ENCODE measurements around the gene SLC12A8. TPM values are rescaled to one million over a fixed set of nuclear protein-coding genes. Genes with fewer than 3 reads are reported as not detected.

The SLC12A8 gene
- total RNA-seq, 1 donor from 2014 or later: 0.15 TPM

DNA sequence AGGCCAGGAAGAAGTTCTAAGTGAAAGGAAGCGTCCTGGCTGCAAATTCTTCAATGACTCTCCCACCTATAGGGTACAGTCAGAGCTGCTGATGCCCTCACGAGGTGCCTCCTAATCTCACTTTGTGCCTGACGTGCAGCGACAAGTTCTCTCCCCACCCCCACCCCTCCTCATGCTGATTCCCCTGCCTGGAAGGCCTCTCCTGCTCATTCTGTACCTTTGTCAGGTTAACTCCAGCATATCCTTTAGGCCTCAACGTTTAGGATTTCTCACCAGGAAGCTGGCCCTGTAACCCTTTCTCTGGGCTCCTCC is 25.0 kb downstream of the SLC12A8 start:
- intact Hi-C loops (cut with micrococcal nuclease): no loop called here

DNA sequence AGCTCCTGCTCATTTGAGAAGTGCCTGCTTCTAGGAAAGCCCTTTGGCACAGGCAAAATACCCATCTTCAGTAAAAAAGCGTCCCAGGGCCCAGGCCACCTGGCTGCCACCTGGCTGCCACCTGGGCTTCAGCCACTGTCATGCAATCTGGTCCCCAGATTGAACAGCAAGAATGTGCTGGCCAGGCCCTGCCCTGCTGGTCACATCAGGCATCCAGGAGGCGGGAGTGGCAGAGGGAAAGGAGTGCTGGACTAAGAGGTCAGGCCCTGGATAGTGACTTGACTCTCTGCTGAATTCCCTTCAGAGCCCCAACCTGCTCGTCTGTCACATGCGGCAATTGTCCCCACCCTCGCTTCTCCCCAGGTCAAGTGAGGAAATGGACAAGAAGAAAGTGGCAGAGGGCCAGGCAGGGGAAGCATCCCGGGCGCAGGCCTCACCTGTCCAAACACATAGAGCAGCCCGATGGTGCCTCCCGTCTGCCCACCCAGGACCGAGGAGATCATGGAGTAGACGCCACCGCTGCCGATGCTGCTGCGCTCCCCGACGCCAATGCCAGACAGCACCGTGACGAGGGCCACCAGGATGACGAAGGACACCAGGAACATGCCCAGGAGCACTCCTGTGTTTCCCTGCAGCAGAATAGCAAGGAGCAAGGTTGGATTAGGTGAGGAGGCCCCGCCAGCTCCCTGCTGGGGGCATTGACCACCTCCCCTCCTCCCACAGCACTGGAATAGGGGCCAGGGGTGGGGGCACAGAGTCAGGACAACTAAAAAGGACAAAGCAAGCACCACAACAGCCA is 25.5 kb downstream of the SLC12A8 start:
- intact Hi-C loops (cut with micrococcal nuclease): no loop called here

DNA sequence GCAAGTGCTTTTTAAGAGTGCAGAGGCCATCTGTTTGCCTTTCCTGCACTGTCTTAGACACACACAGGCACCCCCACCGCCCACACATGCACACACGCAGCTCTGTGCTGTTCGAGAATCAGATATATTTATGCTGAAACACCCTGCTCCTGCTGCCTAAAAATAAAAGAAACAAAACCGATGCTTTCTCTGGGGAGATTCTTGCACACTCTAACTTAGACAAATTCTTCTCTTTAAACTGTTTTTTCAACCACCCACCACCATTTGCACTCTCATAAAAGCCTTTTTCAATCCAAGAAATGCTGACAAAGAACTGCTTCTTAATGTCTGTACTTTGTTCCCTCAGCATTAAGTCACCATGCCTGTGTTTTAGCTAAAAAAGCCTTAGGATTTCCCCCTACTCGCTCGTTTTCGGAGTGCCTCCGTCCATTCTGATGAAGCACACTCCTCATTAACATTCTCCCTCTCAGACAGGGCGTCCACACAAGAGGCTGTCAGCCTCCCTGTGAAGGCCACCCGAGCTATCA is 26.2 kb downstream of the SLC12A8 start:
- intact Hi-C loops (cut with micrococcal nuclease): no loop called here

DNA sequence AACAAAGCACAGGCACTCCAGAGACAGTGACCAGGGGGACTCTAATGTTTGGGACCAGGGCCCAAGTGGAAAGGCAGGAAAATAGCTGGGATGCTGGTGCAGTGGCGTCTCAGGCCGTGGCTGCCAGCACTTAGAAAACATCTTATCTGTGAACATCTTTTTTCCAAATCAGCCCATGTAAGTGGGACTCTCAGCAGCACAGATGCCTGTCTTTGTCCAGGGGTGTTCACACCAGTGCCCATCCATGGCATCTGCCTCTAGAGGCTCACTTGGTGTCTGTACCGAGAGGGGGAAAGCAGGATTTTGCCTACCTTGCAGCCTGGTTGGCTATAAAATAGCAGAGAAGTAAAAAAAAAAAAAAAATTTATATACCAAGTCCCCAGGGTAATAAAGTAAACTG is 26.7 kb downstream of the SLC12A8 start:
- intact Hi-C loops (cut with micrococcal nuclease): no loop called here

DNA sequence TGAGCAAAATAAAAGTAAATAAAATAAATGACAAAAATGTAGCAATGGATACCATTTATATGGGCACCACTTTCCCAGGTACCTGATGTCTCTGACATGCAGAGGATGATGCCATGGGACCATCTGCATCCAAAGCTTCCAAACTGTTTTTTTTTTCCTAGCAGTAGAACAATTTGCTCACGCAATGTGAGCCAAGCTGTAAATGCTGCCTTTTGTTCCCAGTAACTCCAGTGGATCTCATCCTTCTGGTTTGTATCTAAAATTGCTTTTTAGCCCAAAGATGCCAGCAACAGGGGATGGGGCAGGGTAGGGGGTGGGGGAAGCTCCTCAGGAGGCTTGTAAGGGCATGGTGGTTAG is 32.7 kb downstream of the SLC12A8 start:
- intact Hi-C loops (cut with micrococcal nuclease): no loop called here

DNA sequence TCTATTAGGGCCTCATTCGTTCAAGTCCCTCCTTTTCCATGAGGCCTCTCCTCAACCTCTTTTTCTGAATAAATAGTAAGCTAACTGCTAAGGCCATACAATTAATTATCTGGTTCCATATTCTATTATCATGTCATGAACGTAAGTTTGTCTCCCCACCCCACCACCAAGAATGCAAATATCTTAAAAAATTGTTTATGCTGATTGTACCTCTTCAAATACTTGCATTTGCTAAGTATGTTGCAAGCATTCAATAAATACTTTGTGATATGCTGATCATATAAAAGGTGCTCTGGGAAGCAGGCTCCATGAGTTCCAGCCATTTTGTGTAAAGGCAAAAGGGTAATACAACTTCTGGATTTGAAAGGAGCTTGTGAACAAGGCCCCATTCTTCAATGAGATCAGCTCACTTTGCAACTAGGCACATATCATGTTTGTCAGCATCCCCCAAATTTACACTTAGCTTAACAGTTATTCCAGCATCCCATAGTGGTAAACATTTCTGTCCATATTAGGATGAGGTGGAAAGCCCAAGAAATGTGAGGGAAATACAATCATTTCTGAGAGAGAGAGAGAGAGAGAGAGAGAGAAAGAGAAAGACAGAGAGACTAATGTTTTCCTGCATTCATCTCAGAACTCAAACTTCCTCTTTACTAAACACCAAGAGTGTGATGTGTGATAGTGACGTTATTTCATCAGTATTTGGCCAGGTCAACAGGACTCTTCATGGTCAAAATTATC is 33.2 kb downstream of the SLC12A8 start:
- intact Hi-C loops (cut with micrococcal nuclease): no loop called here

DNA sequence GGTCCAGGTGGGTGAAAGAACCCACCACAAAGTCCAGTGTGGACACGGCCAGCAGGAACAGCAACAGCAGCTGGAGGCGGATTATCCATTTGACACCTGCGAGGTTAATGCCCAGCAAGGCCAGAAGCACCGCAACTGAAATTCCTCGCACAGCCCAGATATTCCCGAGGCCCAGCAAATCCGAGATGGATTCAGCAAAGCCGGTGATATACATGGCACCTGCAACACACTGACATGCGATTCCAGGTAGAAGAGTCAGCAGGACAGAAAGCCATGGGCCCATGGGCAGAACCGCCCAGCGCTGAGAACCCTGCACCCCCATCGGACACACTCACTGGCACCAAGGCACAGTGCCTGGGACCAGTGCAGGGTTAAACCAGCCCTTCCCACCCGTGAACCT is 34.8 kb downstream of the SLC12A8 start:
- intact Hi-C loops (cut with micrococcal nuclease): no loop called here

DNA sequence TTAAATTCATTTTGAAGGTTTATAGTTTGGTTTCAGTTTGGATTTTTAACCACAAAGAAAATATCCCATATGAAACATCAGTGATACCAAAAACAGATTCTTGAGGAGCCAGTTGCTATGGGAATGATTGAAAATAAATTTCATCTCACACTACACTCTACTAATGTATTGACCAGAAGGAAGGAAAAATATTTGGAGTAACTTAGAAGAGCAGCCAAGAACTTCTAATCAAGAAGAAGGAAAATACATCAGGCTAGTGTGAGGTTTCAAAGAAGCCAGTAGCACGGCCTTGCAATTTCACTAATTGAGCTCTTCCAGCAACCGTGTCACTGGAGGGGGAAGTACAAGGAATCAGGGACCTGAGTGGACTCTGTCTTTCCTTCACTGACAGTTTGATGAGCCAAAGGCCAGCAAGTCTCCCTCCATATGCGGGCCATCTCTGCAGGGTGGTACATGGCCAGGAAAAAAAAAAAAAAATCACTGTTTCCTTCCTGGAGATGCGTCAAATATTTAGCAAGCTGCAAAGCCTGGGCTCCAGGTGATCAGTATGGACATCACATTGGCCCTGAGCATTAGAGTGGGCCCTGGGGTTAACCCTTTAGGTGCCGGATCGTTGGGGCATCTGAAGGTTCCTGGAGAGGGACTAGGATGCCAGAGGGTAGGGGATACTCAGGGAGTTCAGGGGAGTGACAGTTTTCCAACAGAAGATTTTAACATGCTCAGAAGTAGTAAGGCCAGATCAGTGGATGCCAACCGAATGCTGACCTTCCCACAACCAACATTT is 37.1 kb downstream of the SLC12A8 start:
- intact Hi-C loops (cut with micrococcal nuclease): no loop called here

DNA sequence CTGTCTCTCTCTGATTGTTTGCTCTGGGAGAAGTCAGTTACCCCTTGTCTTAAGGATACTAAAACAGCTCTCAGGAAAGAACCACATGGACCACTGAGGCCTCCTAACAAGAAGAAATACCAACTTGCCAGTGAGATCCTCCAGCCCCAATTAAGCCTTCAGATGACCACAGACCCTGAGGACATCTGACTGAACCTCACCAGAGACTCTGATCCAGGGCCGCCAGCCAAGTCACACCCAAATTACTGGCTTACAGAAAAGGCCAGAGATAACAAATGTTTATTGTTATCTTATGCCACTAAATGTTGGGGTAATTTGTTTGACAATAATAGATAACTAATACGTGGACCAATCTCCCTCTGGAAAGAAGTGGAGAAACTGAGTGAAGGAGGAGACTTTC is 40.2 kb downstream of the SLC12A8 start:
- intact Hi-C loops (cut with micrococcal nuclease): no loop called here

DNA sequence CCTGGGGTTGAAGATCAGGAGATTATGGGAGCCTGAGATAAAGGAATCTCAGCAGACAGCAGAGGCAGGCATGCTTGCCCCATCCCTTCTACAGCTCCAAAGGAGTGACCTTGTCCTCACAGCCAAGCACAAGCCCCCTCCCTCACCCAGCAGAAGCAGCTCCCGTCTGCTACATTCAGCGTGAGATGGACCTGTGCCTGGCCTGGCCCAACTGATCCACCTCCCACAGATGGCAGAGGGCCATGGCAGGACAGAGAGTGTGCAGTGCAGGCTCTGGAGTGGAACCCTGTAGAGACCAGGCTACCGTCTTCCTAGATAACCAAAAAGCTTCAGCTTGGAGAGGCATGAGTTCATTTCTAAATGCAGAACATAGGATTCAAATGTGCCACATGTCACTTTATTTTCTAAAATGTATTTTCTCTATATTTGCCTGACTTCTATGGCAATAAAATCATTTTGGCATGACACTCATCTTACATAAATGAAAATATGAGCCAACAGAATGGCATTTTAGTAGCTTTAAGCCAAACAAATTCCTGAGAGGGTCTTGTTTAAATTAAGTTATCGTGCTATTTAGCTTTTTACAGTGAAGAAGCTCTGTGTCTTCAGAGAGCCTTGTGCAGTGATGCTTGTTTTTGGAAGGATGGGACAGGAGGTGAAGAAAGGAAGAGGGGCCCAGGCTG is 43.7 kb downstream of the SLC12A8 start:
- intact Hi-C loops (cut with micrococcal nuclease): no loop called here

DNA sequence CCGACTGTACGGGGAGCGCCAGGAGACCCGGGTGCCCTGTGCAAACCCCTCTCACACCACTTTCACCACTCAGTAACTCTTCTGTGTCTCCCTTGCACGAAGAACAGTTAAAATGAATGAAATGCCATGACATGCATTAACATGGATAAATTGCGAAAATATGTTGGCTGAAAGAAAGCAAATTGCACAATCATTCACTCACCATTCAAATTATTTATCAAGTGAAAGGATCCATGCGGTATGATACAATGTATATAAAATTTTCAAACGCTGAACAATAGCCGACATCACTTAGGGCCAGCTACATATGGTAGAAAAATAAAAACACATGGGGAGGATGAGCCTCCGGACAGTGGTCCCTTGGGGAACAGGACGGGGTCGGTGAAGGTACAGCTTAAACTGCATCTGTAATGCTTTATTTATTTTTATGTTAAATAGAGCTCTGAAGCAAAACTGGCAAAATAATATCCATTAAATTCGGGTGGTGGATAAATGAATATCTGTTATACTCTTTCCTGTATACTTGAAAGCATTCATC is 45.9 kb downstream of the SLC12A8 start:
- intact Hi-C loops (cut with micrococcal nuclease): no loop called here

DNA sequence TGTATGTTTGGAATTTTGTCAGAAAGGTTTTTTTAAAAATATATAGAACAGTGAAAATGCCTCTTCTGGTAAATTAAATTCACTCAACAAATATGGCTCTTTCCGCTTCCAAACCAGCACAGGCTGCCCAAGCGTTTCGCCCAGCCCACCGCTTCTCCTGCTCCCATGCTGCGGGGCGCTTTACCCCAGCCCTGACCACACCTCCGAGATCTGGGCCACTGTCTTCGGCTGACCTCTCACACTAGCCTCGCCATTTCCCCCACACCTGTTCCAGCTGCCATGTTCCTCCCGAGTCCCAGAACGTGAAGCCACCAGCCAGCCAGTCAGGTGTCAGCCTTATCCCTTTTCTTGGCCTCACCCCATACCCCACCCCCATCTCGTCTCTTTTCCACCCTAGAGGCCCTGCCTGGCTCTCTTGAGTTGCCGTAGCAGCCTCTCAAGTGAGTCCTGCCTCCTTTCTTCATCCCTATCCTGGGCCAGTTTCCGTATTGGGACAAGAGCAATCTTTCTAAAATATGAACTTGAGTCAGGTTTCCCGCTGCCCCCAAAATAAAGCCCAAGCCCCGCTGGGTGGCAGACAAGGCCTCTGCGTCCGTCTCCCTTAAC is 46.5 kb downstream of the SLC12A8 start:
- intact Hi-C loops (cut with micrococcal nuclease): no loop called here

DNA sequence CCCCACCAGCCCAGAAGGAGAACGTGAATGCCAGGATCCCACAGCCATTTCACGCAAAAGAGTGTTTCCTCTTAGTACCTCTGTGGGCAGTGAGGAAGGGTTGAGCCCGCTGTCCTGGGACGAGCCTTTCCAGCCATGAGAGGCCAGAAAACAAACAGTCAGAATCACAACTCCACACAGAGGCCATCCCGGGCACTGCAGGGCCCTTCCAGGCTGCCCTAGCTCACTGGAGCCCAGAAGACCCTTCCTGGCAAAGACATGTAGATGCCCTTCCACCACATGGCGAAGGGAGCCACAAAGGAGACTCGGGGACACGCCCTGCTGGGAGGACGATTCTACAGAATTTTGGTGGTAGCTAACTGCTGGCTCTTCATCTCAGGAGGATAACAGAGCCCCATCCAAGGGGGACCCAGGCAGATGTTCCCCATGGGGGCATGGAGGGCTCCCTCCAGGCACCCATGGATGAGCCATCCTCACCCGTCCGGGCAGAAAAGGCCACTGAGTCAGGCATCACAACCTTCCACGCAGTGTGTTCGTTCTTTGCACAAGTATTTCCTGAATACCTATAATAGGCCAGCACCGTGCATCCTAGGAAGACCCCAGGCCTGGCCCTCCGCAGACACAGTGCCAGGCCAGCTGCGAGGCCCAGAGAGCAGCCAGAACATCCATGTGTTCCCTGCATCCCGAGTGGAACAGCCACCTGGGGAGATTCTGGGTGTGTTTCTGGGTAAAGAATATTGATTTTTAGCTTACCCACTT is 47.2 kb downstream of the SLC12A8 start:
- intact Hi-C loops (cut with micrococcal nuclease): no loop called here

DNA sequence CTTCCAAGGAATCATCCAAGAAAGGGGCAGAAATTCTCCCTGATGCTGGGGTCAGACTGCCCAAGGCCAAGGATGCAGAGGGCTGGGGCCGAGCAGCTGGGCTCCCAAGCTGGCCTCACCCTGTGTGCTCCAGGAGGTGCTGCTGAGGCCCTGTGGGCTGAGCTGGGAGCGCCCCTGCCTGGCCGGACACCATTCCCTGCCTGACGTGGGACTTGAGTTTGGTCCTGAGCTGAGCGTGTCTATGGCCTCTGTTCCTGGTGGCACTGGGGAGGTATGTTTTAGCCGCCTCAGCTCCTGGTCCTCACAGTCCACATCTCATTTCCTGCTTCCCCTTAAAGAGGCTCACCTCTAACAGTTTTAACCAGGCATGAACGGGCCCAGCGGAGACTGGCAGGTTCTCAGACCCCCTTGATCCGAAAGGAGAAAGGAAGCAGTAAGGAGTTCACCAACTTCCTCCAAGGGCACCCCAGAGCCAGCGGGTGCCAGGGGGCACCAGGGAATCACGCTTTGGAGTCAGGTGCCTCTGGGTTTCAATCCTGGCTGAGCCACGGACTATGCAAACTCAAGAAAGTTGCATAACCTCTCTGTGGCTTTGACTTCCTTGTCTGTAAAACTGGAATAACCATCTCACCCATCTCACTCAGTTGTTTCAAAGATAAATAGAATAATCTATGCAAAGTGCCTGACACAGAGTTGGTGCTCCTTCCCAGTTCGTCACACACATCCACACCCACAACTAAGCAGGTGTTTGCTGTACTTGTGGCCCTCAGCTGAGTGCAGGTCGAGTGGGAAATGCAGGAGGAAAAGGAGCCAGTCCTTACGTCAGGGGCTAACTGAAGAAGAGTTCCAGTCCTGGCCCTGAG is 48.6 kb downstream of the SLC12A8 start:
- intact Hi-C loops (cut with micrococcal nuclease): no loop called here

DNA sequence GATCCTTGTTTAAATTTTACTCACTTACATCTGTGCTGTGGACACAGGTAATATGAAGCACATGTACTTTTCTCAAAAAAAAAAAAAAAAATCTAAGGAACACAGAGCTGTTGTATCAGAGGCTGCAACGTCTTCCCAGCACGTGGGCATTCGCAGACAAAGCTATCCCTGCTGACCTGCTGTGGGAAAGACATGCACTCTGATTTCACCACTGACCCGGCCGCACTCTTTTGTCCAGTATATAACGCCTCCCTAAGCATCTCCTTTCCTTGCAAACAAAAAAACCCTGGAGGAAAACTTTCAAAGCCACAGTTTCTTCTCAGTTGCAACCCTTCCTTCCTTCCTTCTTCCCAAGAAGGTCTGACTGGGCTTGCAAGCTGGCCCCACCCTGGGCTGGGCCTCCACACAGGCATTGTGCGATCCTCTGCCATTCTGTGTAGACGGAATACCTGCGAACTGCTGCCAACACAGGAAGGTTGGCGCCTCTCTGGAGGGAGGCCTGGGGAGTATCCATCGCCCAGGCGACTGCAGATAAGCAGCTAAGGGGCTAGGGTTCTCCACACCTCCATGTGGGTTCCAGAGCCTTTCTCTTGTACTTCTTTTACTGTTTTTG is 50.8 kb downstream of the SLC12A8 start:
- intact Hi-C loops (cut with micrococcal nuclease): no loop called here

DNA sequence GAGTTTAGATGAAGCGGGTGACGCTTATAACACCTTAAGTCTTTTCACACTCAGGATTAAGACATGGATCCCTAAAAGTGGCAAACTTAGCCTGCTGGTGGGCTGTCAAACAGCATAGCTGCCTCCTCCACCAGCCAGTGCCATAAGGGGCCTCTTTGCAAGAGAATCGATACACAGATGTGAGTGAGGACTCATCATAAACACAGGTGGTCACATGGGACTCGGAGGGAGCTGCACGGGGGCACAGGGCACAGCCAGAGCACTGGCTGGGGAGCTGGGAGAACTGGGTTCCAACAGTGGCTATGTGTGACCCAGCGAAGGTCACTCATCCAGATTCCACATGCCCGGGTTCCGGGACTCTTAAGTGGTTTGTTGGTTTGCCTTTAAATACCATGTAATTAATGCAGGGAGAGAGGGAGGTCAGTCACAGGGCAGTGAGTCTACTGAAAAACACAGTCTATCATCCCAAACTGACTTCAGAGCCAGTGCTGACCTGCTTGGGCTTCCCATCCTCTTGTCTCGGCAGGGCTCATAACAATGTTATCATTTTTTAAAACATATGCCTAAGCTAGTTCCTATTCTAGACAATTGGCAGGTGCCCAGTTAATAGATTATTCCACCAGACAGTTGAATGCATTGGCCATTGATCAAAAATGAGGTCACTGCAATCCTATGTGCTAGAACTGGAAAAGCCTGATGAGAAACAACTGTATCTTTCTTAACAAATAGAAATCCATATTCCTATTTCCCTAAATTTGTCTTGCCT is 51.8 kb downstream of the SLC12A8 start:
- intact Hi-C loops (cut with micrococcal nuclease): no loop called here

DNA sequence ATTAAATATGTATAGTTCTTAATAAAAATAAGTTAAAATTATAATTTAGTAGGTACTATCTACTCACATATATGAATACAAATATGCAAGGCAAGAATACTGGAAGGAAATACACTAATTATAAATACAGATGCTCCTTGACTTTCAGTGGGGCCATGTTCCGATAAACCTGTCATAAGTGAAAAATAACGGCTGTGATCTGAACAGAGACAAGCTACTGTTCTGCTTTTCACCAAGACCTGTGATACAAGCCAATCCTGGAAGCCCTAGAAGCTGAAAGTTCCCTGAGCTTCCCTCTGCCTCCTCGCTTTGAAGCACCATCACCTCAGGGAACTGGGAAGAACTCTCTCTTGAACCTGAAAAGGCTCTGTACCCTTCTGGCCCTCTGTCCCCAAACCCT is 55.4 kb downstream of the SLC12A8 start:
- intact Hi-C loops (cut with micrococcal nuclease): no loop called here

DNA sequence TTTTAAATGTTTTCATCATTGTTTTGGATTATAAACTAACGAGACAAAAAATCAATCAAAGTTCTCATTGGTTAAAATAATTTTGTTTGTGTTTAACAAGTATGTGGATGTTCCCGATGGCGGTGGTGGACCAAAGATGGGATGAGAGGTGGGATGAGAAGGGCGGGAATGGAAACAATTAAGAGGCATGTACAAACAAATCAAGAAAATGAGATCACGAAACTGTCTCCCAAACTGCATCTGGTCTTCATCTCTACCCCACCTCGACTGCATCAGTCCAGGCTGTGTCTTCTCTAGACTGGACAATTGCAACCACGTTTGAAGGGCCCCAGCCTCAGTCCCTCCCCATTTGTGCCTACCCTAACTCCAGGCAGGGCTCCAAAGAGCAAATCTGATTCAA is 56.1 kb downstream of the SLC12A8 start:
- intact Hi-C loops (cut with micrococcal nuclease): no loop called here

Data from T-helper 1 cell treated with Interleukin-12 subunit alpha and Interleukin-12 subunit beta and Interleukin-4 antibody, amounts not matched to agents 30 ng/mL and 1 ng/mL, for 36 hours (primary cell).